ENCODE measurements around the gene GTF2A1L. TPM values are rescaled to one million over a fixed set of nuclear protein-coding genes. Genes with fewer than 3 reads are reported as not detected.

Gene GTF2A1L
- total and polyA plus RNA-seq, 2 donors from 2014 or later, result 0.76 to 2.7 TPM

DNA sequence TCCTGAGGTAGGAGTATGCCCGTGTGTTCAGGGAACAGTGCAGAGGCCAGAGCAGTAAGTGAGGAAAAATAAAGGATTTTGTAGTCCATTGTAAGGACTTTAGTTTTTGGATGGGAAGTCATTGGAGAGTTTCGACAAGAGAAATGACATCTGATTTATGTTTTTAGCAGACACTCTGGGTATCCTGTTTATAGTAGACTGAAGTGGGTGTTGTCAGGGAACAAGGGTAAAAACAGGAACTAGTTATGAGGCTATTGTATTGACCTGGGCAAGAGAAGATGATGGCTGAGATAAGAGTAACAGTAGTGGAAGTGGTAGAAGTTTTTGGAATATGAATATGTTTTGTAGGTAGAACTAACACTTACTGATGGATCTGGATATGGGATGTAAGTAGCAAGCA is 59.8 kb downstream of the GTF2A1L start:
- H3K4me3 ChIP-seq (ENCODE audit: low read length in 3 of 3), result no peak overlapping the region
- H3K4me1 ChIP-seq (ENCODE audit: control insufficient read depth in 2 of 3, insufficient read depth in 2 of 3, low read depth in 1 of 3, low read length in 3 of 3), result no peaks in the 10 kb centered on the region
- FAIRE-seq, result no peak
- H3K9ac ChIP-seq (ENCODE audit: low read length in 3 of 3), result no peak overlapping the region
- H3K36me3 ChIP-seq (ENCODE audit: control insufficient read depth in 2 of 3, insufficient read depth in 3 of 3, low read length in 3 of 3), result no peaks in the 10 kb centered on the region
- no peak for TF ChIP-seq CTCF (IDR thresholded peaks at IDR 0.05; ENCODE audit: borderline replicate concordance, extremely low read depth, insufficient read depth)
- H3K9me3 ChIP-seq (ENCODE audit: control insufficient read depth in 2 of 3, insufficient read depth in 1 of 3, low read length in 3 of 3), result no peaks in the 10 kb centered on the region
- no peak overlapping the region for H3K27ac ChIP-seq (ENCODE audit: low read depth in 2 of 2, low read length in 2 of 2)
- no peak for DNase-seq
- H3K27me3 ChIP-seq (ENCODE audit: control insufficient read depth, insufficient read depth, low read length), result no peaks in the 10 kb centered on the region
- intact Hi-C loops (cut with DNase I), result no loop called here

- Histone ChIP-seq H3K27me3 (ENCODE audit: control insufficient read depth, insufficient read depth, low read length) (no peaks in the 10 kb centered on the region), H3K27ac (ENCODE audit: low read depth in 2 of 2, low read length in 2 of 2) (no peak overlapping the region), H3K36me3 (ENCODE audit: control insufficient read depth in 2 of 3, insufficient read depth in 3 of 3, low read length in 3 of 3) (no peaks in the 10 kb centered on the region), H3K4me3 (ENCODE audit: low read length in 3 of 3) (no peak overlapping the region), H3K4me1 (ENCODE audit: control insufficient read depth in 2 of 3, insufficient read depth in 2 of 3, low read depth in 1 of 3, low read length in 3 of 3) (no peaks in the 10 kb centered on the region), H3K9me3 (ENCODE audit: control insufficient read depth in 2 of 3, insufficient read depth in 1 of 3, low read length in 3 of 3) (no peaks in the 10 kb centered on the region), H3K9ac (ENCODE audit: low read length in 3 of 3) (no peak overlapping the region)
- no peak for TF ChIP-seq CTCF (IDR thresholded peaks at IDR 0.05; ENCODE audit: borderline replicate concordance, extremely low read depth, insufficient read depth)
- intact Hi-C loops (cut with DNase I), result no loop called here
- DNase-seq (no peak), FAIRE-seq (no peak)
Observed at GRCh38 chr2:48685126-48685525, 67.5 kb downstream of the GTF2A1L start.

DNA sequence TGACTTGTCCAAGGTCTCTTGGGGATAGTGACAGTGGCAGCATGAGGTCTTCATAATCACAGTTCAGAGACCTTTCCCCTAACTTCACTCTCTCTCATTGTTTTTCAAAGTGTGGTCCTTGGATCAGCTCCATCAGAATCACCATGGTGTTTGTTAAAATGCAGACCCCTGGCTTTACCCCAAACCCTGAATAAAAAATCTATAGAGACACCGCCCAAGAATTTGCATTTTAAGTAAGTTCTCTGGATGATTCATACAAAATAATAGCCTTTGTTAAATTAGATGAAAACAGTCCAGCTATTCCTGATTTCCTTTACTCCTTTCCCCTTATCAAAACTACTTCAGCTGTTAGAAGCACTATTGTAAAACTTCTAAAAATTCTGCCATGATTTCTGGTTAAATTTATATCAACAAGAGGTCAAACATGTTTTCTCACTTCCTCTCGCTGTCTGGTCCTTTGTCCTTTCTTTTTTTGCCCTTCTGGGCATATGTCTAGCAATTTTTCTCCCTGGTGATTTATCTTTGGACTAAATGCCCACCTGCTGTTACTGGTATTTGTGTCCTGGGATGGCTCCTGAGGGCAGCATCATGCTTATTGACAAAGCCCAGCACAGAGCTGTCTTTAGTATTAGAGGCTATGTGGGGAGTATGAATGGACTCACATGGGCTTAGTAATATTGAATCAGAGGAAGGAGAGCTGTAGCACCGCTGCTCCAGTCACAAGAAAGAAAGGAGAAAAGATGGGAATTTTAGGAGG is 74.5 kb downstream of the GTF2A1L start:
- TF ChIP-seq CTCF (IDR thresholded peaks at IDR 0.05; ENCODE audit: borderline replicate concordance, extremely low read depth, insufficient read depth), result no peak
- Histone ChIP-seq H3K4me3 (ENCODE audit: low read length in 3 of 3) (no peak overlapping the region), H3K27ac (ENCODE audit: low read depth in 2 of 2, low read length in 2 of 2) (no peak overlapping the region), H3K27me3 (ENCODE audit: control insufficient read depth, insufficient read depth, low read length) (no peaks in the 10 kb centered on the region), H3K36me3 (ENCODE audit: control insufficient read depth in 2 of 3, insufficient read depth in 3 of 3, low read length in 3 of 3) (no peaks in the 10 kb centered on the region), H3K9me3 (ENCODE audit: control insufficient read depth in 2 of 3, insufficient read depth in 1 of 3, low read length in 3 of 3) (no peaks in the 10 kb centered on the region), H3K4me1 (ENCODE audit: control insufficient read depth in 2 of 3, insufficient read depth in 2 of 3, low read depth in 1 of 3, low read length in 3 of 3) (no peaks in the 10 kb centered on the region), H3K9ac (ENCODE audit: low read length in 3 of 3) (no peak overlapping the region)
- DNase-seq, result no peak
- FAIRE-seq, result no peak
- intact Hi-C loops (cut with DNase I), result no loop called here

DNA sequence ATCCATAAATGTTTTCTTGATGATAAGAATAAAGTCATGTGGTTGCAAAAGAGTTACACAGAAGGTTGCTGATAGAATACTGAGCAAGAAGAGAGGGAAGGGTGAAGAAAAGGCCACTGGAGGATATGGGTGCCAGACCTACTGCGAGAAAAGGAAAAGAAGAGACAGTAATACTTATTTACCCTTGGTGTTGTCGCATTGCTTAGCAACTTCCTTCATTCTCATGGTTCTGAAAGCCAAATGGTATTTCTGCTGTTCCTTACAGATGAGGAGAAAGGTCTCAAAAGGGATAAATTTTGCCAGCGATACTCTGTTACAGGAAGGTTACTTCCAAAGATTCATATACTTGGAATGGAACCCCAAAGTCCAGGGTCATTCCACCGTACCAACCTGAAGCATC is 75.4 kb downstream of the GTF2A1L start:
- Histone ChIP-seq H3K27ac (ENCODE audit: low read depth in 2 of 2, low read length in 2 of 2) (no peak overlapping the region), H3K27me3 (ENCODE audit: control insufficient read depth, insufficient read depth, low read length) (no peaks in the 10 kb centered on the region), H3K4me1 (ENCODE audit: control insufficient read depth in 2 of 3, insufficient read depth in 2 of 3, low read depth in 1 of 3, low read length in 3 of 3) (no peaks in the 10 kb centered on the region), H3K9me3 (ENCODE audit: control insufficient read depth in 2 of 3, insufficient read depth in 1 of 3, low read length in 3 of 3) (no peaks in the 10 kb centered on the region), H3K9ac (ENCODE audit: low read length in 3 of 3) (no peak overlapping the region), H3K36me3 (ENCODE audit: control insufficient read depth in 2 of 3, insufficient read depth in 3 of 3, low read length in 3 of 3) (no peaks in the 10 kb centered on the region), H3K4me3 (ENCODE audit: low read length in 3 of 3) (no peak overlapping the region)
- FAIRE-seq (no peak), DNase-seq (no peak)
- TF ChIP-seq CTCF (IDR thresholded peaks at IDR 0.05; ENCODE audit: borderline replicate concordance, extremely low read depth, insufficient read depth), result no peak
- intact Hi-C loops (cut with DNase I), result no loop called here
